Activated CD8-positive, alpha-beta memory T cell treated with anti-CD3 and anti-CD28 coated beads, Interleukin-2, amount 50 U/mL, for 24 hours (primary cell): Measurements from ENCODE around the gene ZNF814.
"Not testable (repeated sequence)": the region's sequence is repeated elsewhere in the genome, so short reads cannot be mapped to it uniquely, and the experiment has no call there.

Experiments
- DNase-seq: peaks from one replicate; pipeline ENCODE4 v3.0.0-alpha.2; 2020; ENCODE audit errors: extremely low read depth

Gene ZNF814

GRCh38 chr19:57862351-57862750 lies 26.5 kb downstream of the ZNF814 start:
- not testable (repeated sequence) for DNase-seq

GRCh38 chr19:57854117-57854516 lies 34.7 kb downstream of the ZNF814 start:
- DNase-seq: not testable (repeated sequence)

- DNase-seq: not testable (repeated sequence)
These were observed 36.8 kb downstream of the ZNF814 start for GRCh38 chr19:57851812-57852603.

GRCh38 chr19:57850553-57851017 lies 38.3 kb downstream of the ZNF814 start:
- no peak for DNase-seq

GRCh38 chr19:57849666-57850473 lies 39.0 kb downstream of the ZNF814 start, which contains the start of gene ZNF587:
Gene ZNF587 (plus strand): TSS chr19:57849859. CDS start chr19:57850039, 180 bp downstream.
- peak; percentile 58 for DNase-seq

GRCh38 chr19:57849162-57849665 lies 39.6 kb downstream of the ZNF814 start:
- not testable (repeated sequence) for DNase-seq

- not testable (repeated sequence) for DNase-seq
These were observed 41.7 kb downstream of the ZNF814 start for GRCh38 chr19:57847164-57847563.

- no peak for DNase-seq
These were observed 47.6 kb downstream of the ZNF814 start for GRCh38 chr19:57841122-57841763.

GRCh38 chr19:57838622-57839191 lies 50.1 kb downstream of the ZNF814 start:
- not testable (repeated sequence) for DNase-seq

GRCh38 chr19:57836991-57837390 lies 51.8 kb downstream of the ZNF814 start:
- DNase-seq: not testable (repeated sequence)

GRCh38 chr19:57830071-57830602 lies 58.7 kb downstream of the ZNF814 start, which contains the start of gene ZNF587B:
Gene ZNF587B (plus strand): TSS chr19:57830299. CDS start chr19:57830529, 230 bp downstream.
- DNase-seq: no peak

- no peak for DNase-seq
These were observed 59.5 kb downstream of the ZNF814 start for GRCh38 chr19:57829316-57829715.

- DNase-seq: no peak
These were observed 63.3 kb downstream of the ZNF814 start for GRCh38 chr19:57825511-57825910.

GRCh38 chr19:57823608-57824007 lies 65.2 kb downstream of the ZNF814 start:
- not testable (repeated sequence) for DNase-seq

- DNase-seq: not testable (repeated sequence)
These were observed 65.7 kb downstream of the ZNF814 start for GRCh38 chr19:57823155-57823554.

- DNase-seq: not testable (repeated sequence)
These were observed 67.3 kb downstream of the ZNF814 start for GRCh38 chr19:57821501-57821900.

GRCh38 chr19:57821095-57821494 lies 67.7 kb downstream of the ZNF814 start:
- DNase-seq: not testable (repeated sequence)

GRCh38 chr19:57820599-57820998 lies 68.2 kb downstream of the ZNF814 start:
- no peak for DNase-seq

- DNase-seq: peak; percentile 70
These were observed 69.2 kb downstream of the ZNF814 start for GRCh38 chr19:57819475-57820148.

GRCh38 chr19:57818378-57818777 lies 70.5 kb downstream of the ZNF814 start:
- no peak for DNase-seq
